Left lung (tissue), 10 donors: Measurements from ENCODE around the gene PUSL1. TPM values are rescaled to one million over a fixed set of nuclear protein-coding genes. Genes with fewer than 3 reads are reported as not detected.

ENCODE experiments used
- ATAC-seq: fragments of 200-7000 bp; cut with Tn5 transposase; one replicate; pipeline ENCODE4 v1.9.1; 2020; ENCODE audit warnings: moderate library complexity
- DNase-seq, 4 donors: peaks; one replicate each; pipeline ENCODE4 v3.0.0-alpha.2; 2013 to 2020
- H3K27ac ChIP-seq, 2 donors: fragments of 200-600 bp; sonication (generic) in 1 of 2; one replicate each; pipeline versions ENCODE4 v1.5.0 to v1.8.0; 2020 to 2021
- H3K27me3 ChIP-seq, 2 donors: fragments of 200-600 bp; sonication (generic) in 1 of 2; one replicate each; pipeline versions ENCODE4 v1.5.0 to v1.8.0; 2020 to 2021
- H3K36me3 ChIP-seq, 2 donors: fragments of 200-600 bp; sonication (generic) in 1 of 2; one replicate each; pipeline versions ENCODE4 v1.5.0 to v1.8.0; 2020 to 2021
- H3K4me1 ChIP-seq, 2 donors: fragments of 200-600 bp; one replicate each; pipeline ENCODE4 v1.8.0; 2021
- H3K4me3 ChIP-seq, 2 donors: fragments of 200-600 bp; sonication (generic) in 1 of 2; one replicate each; pipeline versions ENCODE4 v1.5.0 to v1.8.0; 2020 to 2021; ENCODE audit warnings: mild to moderate bottlenecking in 1 of 2
- H3K9me3 ChIP-seq, 2 donors: fragments of 200-600 bp; sonication (generic) in 1 of 2; one replicate each; pipeline versions ENCODE4 v1.5.0 to v1.8.0; 2020 to 2021
- intact Hi-C, 2 donors: fragments of 100-400 bp; cut with DNase I; formaldehyde crosslinking; loops; one replicate each; pipeline versions ENCODE4 v1.11.2 to v1.14.2; 2022
- polyA plus RNA-seq, 6 donors: library from polyadenylated mRNA; unstranded; fragments of 120-200 nt; gene quantifications; one replicate each; pipeline ENCODE4 v1.2.1, GENCODE V29; 2013; ENCODE audit not compliant: insufficient read length in 6 of 6
- total RNA-seq, 2 donors: library from RNA; stranded (reverse); fragmentation: NEBNext Ultra II Directional; extraction: Animal tissue kit (Norgen Biotek cat#: 25700); gene quantifications; one replicate each; pipeline ENCODE4 v1.2.1, GENCODE V29; 2021
- TF ChIP-seq, protein P1 (sequence below), 2 donors: fragments of 200-600 bp; sonication (generic) in 1 of 2; IDR thresholded peaks; one replicate each; pipeline versions ENCODE4 v1.5.0 to v1.8.0; 2021; ENCODE audit warnings: antibody characterized with exemption in 2 of 2
- donor health status: DM: no; HTN: yes; CAD: no.
- donor health status: DM: no; HTN: no; CAD: no.

The PUSL1 gene
- total and polyA plus RNA-seq, 8 donors, result 4.3 to 18.3 (median 8.7) TPM

DNA sequence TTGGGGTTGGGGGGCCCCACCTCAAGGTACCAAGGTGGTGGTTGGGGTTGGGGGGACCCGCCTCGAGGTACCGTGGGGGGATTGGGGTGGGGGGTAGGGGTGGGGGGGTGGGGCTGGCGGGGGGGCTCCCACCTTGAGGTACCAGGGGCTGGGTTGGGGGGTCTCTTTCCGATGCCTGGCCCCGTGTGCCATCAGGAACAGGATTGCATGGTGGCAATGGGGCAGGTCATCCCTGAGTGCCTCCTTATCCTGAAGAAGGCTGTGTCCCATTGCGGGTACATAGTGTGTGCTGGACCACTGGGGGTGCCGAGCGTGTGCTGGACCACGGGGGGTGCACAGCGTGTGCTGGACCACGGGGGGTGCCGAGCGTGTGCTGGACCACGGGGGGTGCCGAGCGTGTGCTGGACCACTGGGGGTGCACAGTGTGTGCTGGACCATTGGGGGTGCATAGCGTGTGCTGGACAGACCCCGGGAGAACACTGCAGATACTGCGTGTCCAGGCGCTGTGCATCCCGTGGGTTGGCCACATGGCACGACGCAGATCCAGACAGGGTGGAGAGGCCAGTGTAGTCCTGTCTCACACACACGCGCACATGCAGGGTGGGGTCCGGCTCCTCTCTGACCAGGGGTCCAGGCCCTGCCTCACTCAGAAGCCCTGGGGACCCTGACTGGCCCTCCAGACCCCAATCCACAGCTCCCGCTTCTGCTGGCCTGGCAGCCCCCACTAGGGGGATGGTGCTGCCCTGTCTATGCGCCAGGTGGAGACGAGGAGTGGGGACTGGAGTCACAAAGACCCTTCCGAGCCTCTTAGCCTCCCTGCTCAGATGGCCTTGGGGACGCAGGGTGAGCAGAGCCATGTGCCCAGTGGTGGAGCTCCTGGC, 23.9 kb upstream of the PUSL1 start:
- no peaks in the 10 kb centered on the region for H3K36me3 ChIP-seq
- no peaks in the 10 kb centered on the region for H3K4me1 ChIP-seq
- no peak overlapping the region for H3K27ac ChIP-seq
- no peak for ATAC-seq
- H3K9me3 ChIP-seq, result no peaks in the 10 kb centered on the region
- intact Hi-C loops, result no loop called here
- H3K4me3 ChIP-seq, result no peak overlapping the region
- DNase-seq, result no peak
- TF ChIP-seq, protein P1, sequence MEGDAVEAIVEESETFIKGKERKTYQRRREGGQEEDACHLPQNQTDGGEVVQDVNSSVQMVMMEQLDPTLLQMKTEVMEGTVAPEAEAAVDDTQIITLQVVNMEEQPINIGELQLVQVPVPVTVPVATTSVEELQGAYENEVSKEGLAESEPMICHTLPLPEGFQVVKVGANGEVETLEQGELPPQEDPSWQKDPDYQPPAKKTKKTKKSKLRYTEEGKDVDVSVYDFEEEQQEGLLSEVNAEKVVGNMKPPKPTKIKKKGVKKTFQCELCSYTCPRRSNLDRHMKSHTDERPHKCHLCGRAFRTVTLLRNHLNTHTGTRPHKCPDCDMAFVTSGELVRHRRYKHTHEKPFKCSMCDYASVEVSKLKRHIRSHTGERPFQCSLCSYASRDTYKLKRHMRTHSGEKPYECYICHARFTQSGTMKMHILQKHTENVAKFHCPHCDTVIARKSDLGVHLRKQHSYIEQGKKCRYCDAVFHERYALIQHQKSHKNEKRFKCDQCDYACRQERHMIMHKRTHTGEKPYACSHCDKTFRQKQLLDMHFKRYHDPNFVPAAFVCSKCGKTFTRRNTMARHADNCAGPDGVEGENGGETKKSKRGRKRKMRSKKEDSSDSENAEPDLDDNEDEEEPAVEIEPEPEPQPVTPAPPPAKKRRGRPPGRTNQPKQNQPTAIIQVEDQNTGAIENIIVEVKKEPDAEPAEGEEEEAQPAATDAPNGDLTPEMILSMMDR (IDR thresholded peaks at IDR 0.05), result no peak
- H3K27me3 ChIP-seq, result peaks cover 8 to 43% of the 10 kb centered on the region in 2 donors

DNA sequence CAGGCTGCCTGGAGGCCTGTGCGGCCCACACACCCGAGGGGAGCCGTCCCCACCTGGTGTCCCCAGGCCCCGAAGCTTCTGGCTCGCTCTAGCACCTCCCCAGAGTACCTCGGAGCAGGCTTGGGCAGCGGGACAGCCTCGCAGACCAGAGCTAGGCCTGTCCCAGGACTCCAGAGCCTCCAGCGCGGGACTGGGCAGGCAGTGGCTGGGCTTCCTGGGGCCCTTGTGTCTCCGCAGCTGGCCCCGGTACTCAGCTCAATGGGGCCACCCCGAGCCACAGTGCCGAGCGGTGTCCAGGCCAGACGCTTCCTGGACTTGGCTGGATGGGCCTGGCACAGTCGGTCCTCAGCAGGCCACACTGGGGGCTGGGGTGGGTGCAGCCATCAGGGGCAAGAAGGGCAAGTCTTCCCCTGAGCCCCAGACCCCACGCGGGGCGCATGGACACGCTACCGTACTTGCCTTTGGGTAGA, 23.3 kb upstream of the PUSL1 start:
- no peak overlapping the region for H3K27ac ChIP-seq
- TF ChIP-seq, protein P1 (IDR thresholded peaks at IDR 0.05), result no peak
- ATAC-seq (no peak), DNase-seq (peak in 1 of 4 donors; percentile 70)
- no peaks in the 10 kb centered on the region for H3K4me1 ChIP-seq
- no peaks in the 10 kb centered on the region for H3K9me3 ChIP-seq
- no peak overlapping the region for H3K4me3 ChIP-seq
- no peaks in the 10 kb centered on the region for H3K36me3 ChIP-seq
- intact Hi-C loops, result no loop called here
- H3K27me3 ChIP-seq, result peaks cover 8 to 43% of the 10 kb centered on the region in 2 donors

DNA sequence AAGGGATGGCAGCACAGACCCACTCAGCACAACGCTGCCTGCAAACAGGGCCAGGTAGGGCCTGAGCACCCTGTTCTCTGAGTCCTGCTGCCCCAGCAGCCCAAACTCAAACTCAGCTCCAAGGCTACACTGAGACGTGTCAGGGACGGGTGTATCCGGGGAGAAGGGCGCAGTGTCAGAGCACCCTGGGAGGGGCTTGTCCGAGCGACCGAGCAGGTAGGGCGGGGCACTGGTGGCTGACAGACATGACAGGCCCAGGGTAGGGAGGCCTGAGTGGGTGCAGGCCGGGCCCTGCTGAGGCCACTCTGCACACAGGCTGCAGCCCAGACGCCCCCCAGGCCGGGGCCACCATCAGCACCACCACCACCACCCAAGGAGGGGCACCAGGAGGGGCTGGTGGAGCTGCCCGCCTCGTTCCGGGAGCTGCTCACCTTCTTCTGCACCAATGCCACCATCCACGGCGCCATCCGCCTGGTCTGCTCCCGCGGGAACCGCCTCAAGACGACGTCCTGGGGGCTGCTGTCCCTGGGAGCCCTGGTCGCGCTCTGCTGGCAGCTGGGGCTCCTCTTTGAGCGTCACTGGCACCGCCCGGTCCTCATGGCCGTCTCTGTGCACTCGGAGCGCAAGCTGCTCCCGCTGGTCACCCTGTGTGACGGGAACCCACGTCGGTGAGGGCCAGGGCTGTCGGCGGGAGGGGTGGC, 22.6 kb upstream of the PUSL1 start:
- Histone ChIP-seq H3K4me1 (no peaks in the 10 kb centered on the region), H3K27ac (no peak overlapping the region), H3K27me3 (peaks cover 8 to 43% of the 10 kb centered on the region in 2 donors), H3K9me3 (no peaks in the 10 kb centered on the region), H3K36me3 (no peaks in the 10 kb centered on the region), H3K4me3 (no peak overlapping the region)
- TF ChIP-seq, protein P1 (IDR thresholded peaks at IDR 0.05), result no peak
- DNase-seq, result peak in 1 of 4 donors; percentile 75
- intact Hi-C loops, result no loop called here
- no peak for ATAC-seq

DNA sequence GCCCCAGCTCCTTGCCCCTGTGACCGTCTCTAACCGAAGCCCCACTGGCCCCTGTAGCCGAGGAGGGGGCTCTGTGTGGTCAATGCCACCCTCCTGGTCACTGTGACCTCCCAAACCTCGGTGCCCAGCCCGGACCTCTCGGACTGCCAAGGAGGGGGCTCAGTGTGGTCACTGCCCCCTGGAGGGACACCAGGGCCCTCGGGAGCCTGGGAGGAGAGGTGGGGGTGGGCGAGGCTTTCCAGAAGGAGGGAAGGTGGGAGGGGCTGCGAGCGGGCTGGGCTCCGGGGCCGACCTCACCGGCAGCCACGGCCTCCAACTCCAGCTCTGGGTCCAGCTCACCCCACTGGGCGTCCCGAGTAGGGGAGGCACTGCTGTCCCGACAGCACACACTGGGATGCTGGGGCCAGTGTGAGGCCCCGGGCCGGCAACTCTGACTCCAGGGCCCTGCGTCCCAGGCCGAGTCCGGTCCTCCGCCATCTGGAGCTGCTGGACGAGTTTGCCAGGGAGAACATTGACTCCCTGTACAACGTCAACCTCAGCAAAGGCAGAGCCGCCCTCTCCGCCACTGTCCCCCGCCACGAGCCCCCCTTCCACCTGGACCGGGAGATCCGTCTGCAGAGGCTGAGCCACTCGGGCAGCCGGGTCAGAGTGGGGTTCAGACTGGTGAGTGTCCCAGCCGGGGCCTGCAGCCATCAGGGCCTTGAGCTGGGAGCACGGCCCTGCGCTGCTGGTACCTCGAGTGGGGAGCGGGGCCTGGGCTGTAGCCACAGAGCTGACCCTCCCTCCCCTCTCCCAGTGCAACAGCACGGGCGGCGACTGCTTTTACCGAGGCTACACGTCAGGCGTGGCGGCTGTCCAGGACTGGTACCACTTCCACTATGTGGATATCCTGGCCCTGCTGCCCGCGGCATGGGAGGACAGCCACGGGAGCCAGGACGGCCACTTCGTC, 21.8 kb upstream of the PUSL1 start:
- ATAC-seq, result no peak

More for the DNA sequence above, 21.8 kb upstream of the PUSL1 start:
- TF ChIP-seq, protein P1 (IDR thresholded peaks at IDR 0.05), result no peak
- H3K9me3 ChIP-seq, result no peaks in the 10 kb centered on the region
- H3K4me1 ChIP-seq, result no peaks in the 10 kb centered on the region
- no peak overlapping the region for H3K27ac ChIP-seq
- intact Hi-C loops, result no loop called here
- H3K36me3 ChIP-seq, result no peaks in the 10 kb centered on the region
- peak in 1 of 4 donors; percentile 74 for DNase-seq
- H3K4me3 ChIP-seq, result no peak overlapping the region
- peaks cover 8 to 43% of the 10 kb centered on the region in 2 donors for H3K27me3 ChIP-seq
